ENCODE results near the gene C19orf25. TPM values are rescaled to one million over a fixed set of nuclear protein-coding genes. Genes with fewer than 3 reads are reported as not detected.

C19orf25 gene
- total and polyA plus RNA-seq, 10 of the 15 experiments (the other 5 are each of a cell fraction or from before 2014, with no cell fraction given) = 1.2 to 67.0 (median 25.6) TPM

GRCh38 chr19:1447504-1447903, 31.5 kb downstream of the C19orf25 start:
- no peak overlapping the region for H3K9ac ChIP-seq (ENCODE audit: control insufficient read depth, insufficient read depth, low read length)
- ChIA-PET RAD21 (ENCODE audit: unreplicated experiment) (no interaction called here), POLR2A (no interaction called here), CTCF (no interaction called here), SMC1A (ENCODE audit: uncharacterized antibody, unreplicated experiment) (no interaction called here)
- DNase-seq (ENCODE audit: low read depth, low spot score) (no peak), FAIRE-seq (no peak), ATAC-seq (no peak)
- peaks cover 10 to 14% of the 10 kb centered on the region in 2 experiments for H3K27me3 ChIP-seq (replicated peaks in 1 of 2; ENCODE audit: control insufficient read depth in 2 of 2, insufficient read depth in 2 of 2, low read length in 1 of 2)
- H4K20me1 ChIP-seq (ENCODE audit: control insufficient read depth, insufficient read depth) = no peaks in the 10 kb centered on the region
- no peak overlapping the region for H3K27ac ChIP-seq (ENCODE audit: control insufficient read depth, insufficient read depth)
- no TSS peak for BruUV-seq (replicated peaks)
- peaks cover 7% of the 10 kb centered on the region; the same call in 1 of the 2 replicates for H3K4me1 ChIP-seq (ENCODE audit: control insufficient read depth, insufficient read depth, low read length)
- H3K79me2 ChIP-seq (ENCODE audit: control insufficient read depth, insufficient read depth, low read length) = no peaks in the 10 kb centered on the region
- H2AFZ ChIP-seq (ENCODE audit: control insufficient read depth, low read depth, low read length) = no peak overlapping the region
- no peaks in the 10 kb centered on the region for H3K9me3 ChIP-seq (replicated peaks; ENCODE audit: control insufficient read depth, insufficient read depth, low read length)
- in situ Hi-C loops (cut with MboI) (no loop called here), intact Hi-C loops (cut with micrococcal nuclease; ENCODE audit: unreplicated experiment) (no loop called here)
- TF ChIP-seq ZBED1 (IDR thresholded peaks at IDR 0.05; ENCODE audit: borderline replicate concordance) (no peak), BMI1 (IDR thresholded peaks at IDR 0.05; ENCODE audit: borderline replicate concordance) (no peak), ESRRA (IDR thresholded peaks at IDR 0.05; ENCODE audit: low read length) (no peak), SMAD1 (IDR thresholded peaks at IDR 0.05; ENCODE audit: low read depth, partially characterized antibody) (no peak), RFX5 (IDR thresholded peaks at IDR 0.05; ENCODE audit: low read depth, low read length) (no peak), MXI1 (IDR thresholded peaks at IDR 0.05; ENCODE audit: low read depth, low read length) (no peak), RB1 (IDR thresholded peaks at IDR 0.05; ENCODE audit: borderline replicate concordance) (no peak), MLLT1 (IDR thresholded peaks at IDR 0.05) (no peak), EED (IDR thresholded peaks at IDR 0.05; ENCODE audit: low read depth) (no peak), EGR1 (IDR thresholded peaks at IDR 0.05; ENCODE audit: borderline replicate concordance in 1 of 2, low read depth in 2 of 2, low read length in 2 of 2) (no peak)
- no peak overlapping the region for H3K4me3 ChIP-seq
- no peak overlapping the region for H3K4me2 ChIP-seq (ENCODE audit: control insufficient read depth, insufficient read depth)
- WGBS (ENCODE audit: insufficient coverage, insufficient replicate concordance, low lambda C conversion rate, missing lambda C conversion rate) = 20% methylated on average over 4 of the region's 4 CpGs
- H3K36me3 ChIP-seq (ENCODE audit: control insufficient read depth in 2 of 2, insufficient read depth in 2 of 2, low read length in 1 of 2) = 0 out of 4 replicates have a peak, but pooled peaks cover 0 to under 1% of the 10 kb centered on the region in 2 experiments

Data from GM12878 (cell line).